Activated T-cell treated with anti-CD3 and anti-CD28 coated beads for 4 hours (primary cell): ENCODE results near the gene ALKBH5.

Source experiments
- DNase-seq: peaks from one replicate; pipeline ENCODE4 v3.0.0-alpha.2; 2020

The ALKBH5 gene

DNA sequence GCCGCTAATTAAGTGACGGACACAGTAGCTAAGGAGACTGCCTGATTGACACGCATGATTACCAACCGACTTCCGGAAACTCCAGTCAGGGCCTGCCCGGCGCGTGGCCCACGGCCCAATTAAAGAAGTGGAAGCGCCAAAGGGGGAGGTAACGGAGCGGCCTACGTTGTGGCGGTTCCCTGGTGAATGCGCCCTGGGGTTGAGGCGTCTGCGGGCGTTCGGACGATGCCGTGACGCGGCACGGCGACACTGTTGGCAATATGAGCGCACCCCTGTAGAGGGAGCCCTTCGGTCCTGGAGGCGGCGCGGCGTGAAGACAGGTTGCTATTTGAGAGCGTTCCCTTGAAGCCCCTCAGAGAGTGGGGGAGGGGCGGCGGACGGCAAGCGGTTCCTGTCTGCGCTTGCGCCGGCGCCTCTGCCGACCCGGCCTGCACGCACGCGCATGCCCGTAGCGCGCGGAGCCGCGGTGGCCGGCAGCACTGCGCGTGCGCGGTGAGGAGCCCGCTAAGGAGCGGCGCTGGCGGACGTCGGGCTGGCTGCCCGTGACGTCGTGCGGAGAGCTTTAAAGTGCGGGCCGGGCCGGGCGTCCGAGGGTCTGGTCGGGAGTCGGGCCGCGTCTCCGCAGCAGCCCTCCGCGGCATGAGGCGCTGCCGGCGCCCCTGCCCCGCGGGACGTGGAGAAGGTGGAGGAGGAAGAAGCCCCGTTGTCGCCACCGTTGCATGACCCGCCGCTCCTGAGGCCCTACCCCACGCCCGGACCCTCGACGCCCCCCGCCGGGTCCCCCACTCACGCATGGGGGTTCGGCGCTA is at the start of gene ALKBH5:
ALKBH5 (plus strand) TSS at position 495 of the 809 bp plus-strand sequence. CDS start 416 bp downstream, outside the sequence.
- peak; percentile 94 for DNase-seq

DNA sequence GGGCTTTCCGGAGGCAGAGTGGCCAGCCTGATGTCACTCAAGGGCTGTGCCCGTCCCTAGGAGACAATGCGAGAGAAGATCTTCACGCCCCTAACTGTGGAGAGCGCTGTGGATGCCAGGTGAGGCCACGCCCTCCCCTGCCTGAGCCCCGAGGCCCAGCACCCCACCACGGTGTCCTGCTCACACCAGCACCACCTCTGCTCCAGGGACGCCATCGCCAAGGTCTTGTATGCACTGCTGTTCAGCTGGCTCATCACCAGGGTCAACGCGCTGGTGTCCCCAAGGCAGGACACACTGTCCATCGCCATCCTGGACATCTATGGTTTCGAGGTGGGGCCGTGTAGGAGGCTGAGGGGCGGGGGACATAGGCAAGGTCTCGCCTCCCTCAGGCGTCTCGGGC is 47.3 kb upstream of the ALKBH5 start:
- DNase-seq = no peak

- DNase-seq = no peak
Measured at GRCh38 chr17:18138065-18138749, 45.4 kb upstream of the ALKBH5 start.

GRCh38 chr17:18139092-18139491 is 44.5 kb upstream of the ALKBH5 start:
- no peak for DNase-seq

- no peak for DNase-seq
Measured at GRCh38 chr17:18139498-18139897, 44.1 kb upstream of the ALKBH5 start.

- DNase-seq = no peak
Measured at GRCh38 chr17:18139949-18140348, 43.7 kb upstream of the ALKBH5 start.

DNA sequence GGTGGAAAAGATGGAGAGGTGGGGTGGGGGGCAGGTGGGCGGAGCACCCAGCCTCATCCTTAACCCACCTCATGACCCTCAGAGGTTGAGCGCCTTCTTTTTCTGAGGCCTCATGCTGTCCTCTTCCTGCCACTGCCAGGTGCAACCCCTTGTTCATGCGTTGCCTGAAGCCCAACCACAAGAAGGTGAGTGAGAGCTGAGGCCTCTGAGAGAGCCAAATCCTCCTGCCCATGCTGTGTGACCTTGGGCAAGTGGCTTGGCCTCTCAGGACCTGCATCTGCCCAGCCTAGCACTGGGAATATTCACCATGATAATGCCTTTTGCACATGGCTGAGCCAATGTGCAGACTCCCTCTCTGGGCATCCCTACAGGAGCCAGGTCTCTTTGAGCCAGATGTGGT is 43.0 kb upstream of the ALKBH5 start:
- DNase-seq = no peak

- DNase-seq = peak; percentile 40
Measured at GRCh38 chr17:18141210-18141803, 42.3 kb upstream of the ALKBH5 start.

- DNase-seq = no peak
Measured at GRCh38 chr17:18142417-18142816, 41.2 kb upstream of the ALKBH5 start.

GRCh38 chr17:18143044-18143936 is 40.3 kb upstream of the ALKBH5 start:
- no peak for DNase-seq

DNA sequence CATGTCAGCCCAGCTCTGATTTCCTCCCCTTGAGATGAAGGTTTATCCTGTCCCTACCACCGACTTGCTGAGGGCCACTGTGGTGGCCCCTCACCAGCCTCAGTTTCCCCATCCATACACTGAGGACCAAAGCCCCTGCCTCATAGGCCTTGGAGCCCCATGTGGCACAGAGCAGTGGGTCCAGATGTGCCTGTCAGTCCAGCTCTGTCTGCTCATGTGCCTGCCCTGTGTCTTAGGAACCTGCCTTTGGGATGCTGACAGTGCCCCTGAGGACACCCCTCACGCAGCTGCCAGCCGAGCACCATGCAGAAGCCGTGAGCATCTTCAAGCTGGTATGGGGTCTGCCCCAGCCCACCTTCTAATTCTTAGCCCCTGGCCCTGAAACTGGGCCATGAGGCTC is 39.4 kb upstream of the ALKBH5 start:
- DNase-seq = no peak

DNA sequence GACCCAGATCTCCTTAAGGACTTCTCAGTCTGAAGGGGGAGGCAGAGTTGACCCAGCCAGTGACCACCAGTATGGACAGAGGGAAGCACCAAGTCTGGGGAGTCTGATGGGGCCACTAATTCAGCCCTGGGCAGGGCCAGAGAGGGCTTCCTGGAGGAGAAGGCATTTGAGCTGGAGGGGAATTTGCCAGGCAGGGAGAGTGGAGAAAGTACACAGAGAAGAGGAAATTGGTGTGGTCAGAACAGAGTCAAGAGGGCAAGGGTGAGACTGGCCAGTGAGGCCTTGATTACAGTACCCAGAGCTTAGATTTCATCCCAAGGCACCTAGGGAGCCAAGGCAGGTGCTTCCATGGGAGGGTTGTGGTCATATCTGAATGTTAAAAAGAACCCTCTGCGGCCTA is 38.8 kb upstream of the ALKBH5 start:
- DNase-seq = no peak

GRCh38 chr17:18145811-18146210 is 37.8 kb upstream of the ALKBH5 start:
- DNase-seq = no peak

DNA sequence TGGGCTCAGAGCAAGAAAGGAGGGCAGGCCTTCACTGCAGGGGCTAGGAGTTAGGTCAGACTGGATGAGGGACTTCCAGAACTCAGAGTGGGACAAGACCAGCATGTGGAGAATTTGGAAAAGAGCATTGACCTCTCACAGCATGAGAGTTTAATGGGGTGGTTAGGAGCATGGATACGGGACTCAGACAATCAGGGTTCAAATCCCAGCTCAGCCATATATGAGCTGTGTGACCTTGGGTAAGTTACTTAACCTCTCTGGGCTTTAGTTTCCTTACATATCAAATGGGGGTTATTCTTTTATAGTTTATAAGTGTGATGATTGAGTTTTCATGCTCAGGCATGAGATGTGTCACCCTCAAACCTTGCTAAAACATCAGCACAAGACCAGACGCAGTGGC is 37.4 kb upstream of the ALKBH5 start:
- DNase-seq = no peak

GRCh38 chr17:18146980-18147379 is 36.6 kb upstream of the ALKBH5 start:
- no peak for DNase-seq

- no peak for DNase-seq
Measured at GRCh38 chr17:18148586-18148985, 35.0 kb upstream of the ALKBH5 start.

DNA sequence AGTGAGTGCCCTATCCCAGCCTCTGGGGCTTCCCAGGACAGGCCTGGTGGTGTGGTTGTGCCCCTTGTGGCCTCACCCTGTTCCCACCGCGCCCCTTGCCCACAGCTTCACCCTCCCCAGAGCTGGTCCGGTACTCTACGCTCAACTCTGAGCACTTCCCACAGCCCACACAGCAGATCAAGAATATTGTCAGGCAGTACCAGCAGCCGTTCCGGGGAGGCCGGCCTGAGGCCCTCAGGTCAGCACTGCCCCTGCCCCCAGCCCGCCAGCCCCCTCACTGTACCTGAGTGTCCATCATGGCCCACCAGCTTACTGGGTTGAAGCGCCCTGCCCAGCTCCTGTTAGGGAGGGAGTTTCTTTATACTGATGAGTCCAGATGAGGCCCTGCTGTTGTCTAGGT is 32.3 kb upstream of the ALKBH5 start:
- no peak for DNase-seq

DNA sequence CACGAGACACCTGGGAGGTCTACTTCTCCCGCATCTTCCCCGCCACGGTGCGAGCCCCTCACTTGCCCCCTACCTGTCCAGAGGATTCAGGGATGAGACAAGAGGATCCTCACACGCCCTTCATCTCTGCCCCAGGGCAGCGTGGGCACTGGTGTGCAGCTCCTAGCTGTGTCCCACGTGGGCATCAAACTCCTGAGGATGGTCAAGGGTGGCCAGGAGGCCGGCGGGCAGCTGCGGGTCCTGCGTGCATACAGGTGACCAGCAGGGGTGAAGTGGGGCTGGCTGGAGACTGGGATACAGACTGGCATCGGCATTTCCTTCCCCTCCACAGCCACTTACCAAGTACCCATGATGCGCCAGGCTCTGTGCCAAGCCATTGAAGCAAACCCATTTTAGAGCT is 28.4 kb upstream of the ALKBH5 start:
- DNase-seq = no peak

- no peak for DNase-seq
Measured at GRCh38 chr17:18156171-18156975, 27.3 kb upstream of the ALKBH5 start.

- no peak for DNase-seq
Measured at GRCh38 chr17:18156976-18157280, 26.7 kb upstream of the ALKBH5 start.

GRCh38 chr17:18157354-18157985 is 26.2 kb upstream of the ALKBH5 start:
- DNase-seq = no peak
